SKM-1 treated with dmso at 0.1 percent for 144 hours (cell line): Measurements from ENCODE around the gene TMEM123.

ENCODE experiments used
- DNase-seq: peaks from one replicate; lab custom pipeline; 2025; ENCODE audit not compliant: unreplicated experiment; lab: John Stamatoyannopoulos, UW

TMEM123 gene

GRCh38 chr11:102367364-102367763 is 85.2 kb downstream of the TMEM123 start:
- no peak for DNase-seq

- DNase-seq, result no peak
Observed at GRCh38 chr11:102364991-102365390, 87.6 kb downstream of the TMEM123 start.

- no peak for DNase-seq
Observed at GRCh38 chr11:102361086-102362031, 91.2 kb downstream of the TMEM123 start.

GRCh38 chr11:102360681-102361080 is 91.9 kb downstream of the TMEM123 start:
- no peak for DNase-seq

- DNase-seq, result no peak
Observed at GRCh38 chr11:102359372-102359771, 93.2 kb downstream of the TMEM123 start.

GRCh38 chr11:102357116-102357515 is 95.4 kb downstream of the TMEM123 start:
- DNase-seq, result no peak

- no peak for DNase-seq
Observed at GRCh38 chr11:102347462-102348370, 104.8 kb downstream of the TMEM123 start.

GRCh38 chr11:102346748-102347461 is 105.7 kb downstream of the TMEM123 start, which contains the start of gene BIRC2:
TSS of gene BIRC2 (plus strand) at chr11:102347214. CDS start at chr11:102349855, 2,641 bp downstream.
- peak; percentile 84 for DNase-seq

GRCh38 chr11:102346456-102346747 is 106.2 kb downstream of the TMEM123 start:
- no peak for DNase-seq
